HCT116 (cell line): ENCODE data around the gene NEO1. TPM values are rescaled to one million over a fixed set of nuclear protein-coding genes. Genes with fewer than 3 reads are reported as not detected.

Experiments used
- ATAC-seq: fragments of 200-7000 bp; cut with Tn5 transposase; 2 replicates; pipeline ENCODE4 v1.9.1; 2020; ENCODE audit warnings: mild to moderate bottlenecking, moderate library complexity
- BruUV-seq: library from RNA; stranded (reverse); fragments of 400-500 nt; replicated peaks from 2 replicates; lab custom pipeline; 2021; lab: Mats Ljungman, UMichigan
- CTCF ChIA-PET: fragments of 300-600 bp; sonication (Branson Sonifier 250); formaldehyde crosslinking; loops from one replicate; lab custom pipeline; 2021; ENCODE audit warnings: antibody characterized with exemption; lab: Charles Lee
- POLR2A ChIA-PET: fragments of 300-600, 350-600 bp; sonication (Branson Sonifier 250); formaldehyde crosslinking; loops from one replicate; lab custom pipeline; 2021; ENCODE audit warnings: antibody characterized with exemption; lab: Charles Lee
- RAD21 ChIA-PET, 2 experiments: fragments of 300-600 bp; sonication (Branson Sonifier 250); formaldehyde crosslinking; loops; one replicate each; lab custom pipeline; 2023; ENCODE audit warnings: low total read pairs in 2 of 2; ENCODE audit not compliant: uncharacterized antibody in 2 of 2, unreplicated experiment in 2 of 2, low non-redundant PET in 1 of 2; lab: Charles Lee
- DNase-seq: peaks from one replicate; pipeline ENCODE4 v3.0.0-alpha.2; 2010; ENCODE audit warnings: low read depth, low spot score
- H2AFZ ChIP-seq: fragments of 200-600 bp; shearing (Covaris generic), sonication (generic); 2 replicates; pipeline ENCODE4 v1.6.1; 2017; ENCODE audit warnings: low read depth, mixed run types, mixed read lengths, antibody characterized with exemption, low read length; ENCODE audit not compliant: poor library complexity, severe bottlenecking
- H3K27ac ChIP-seq: 2 replicates; pipeline ENCODE4 v1.5.1; 2012; ENCODE audit warnings: low read depth, low read length
- H3K27me3 ChIP-seq: fragments of 200-600 bp; sonication (generic); 2 replicates; pipeline ENCODE4 v1.6.1; 2016; ENCODE audit warnings: mixed run types, low read length, mixed read lengths; ENCODE audit not compliant: insufficient read depth
- H3K36me3 ChIP-seq, 2 experiments: fragments of 200-500 bp in 1 of 2; fragments of 200-600 bp in 1 of 2; sonication (Bioruptor generic) in 1 of 2; sonication (generic) in 1 of 2; 2 replicates each; pipeline versions ENCODE4 v1.5.1 to v1.6.1; 2014 to 2016; ENCODE audit warnings: low read length in 2 of 2, inconsistent platforms in 1 of 2, mixed read lengths in 1 of 2, mixed run types in 1 of 2; ENCODE audit not compliant: insufficient read depth in 2 of 2, control insufficient read depth in 1 of 2
- H3K4me1 ChIP-seq, 2 experiments: fragments of 200-600 bp in 1 of 2; sonication (generic) in 1 of 2; 2 replicates each; pipeline versions ENCODE4 v1.5.1 to v1.6.1; 2012 to 2017; ENCODE audit warnings: low read length in 2 of 2, inconsistent platforms in 1 of 2, mild to moderate bottlenecking in 1 of 2, mixed read lengths in 1 of 2, mixed run types in 1 of 2, moderate library complexity in 1 of 2; ENCODE audit not compliant: insufficient read depth in 2 of 2, control insufficient read depth in 1 of 2
- H3K4me2 ChIP-seq: fragments of 200-600 bp; sonication (generic); 2 replicates; pipeline ENCODE4 v1.6.1; 2017; ENCODE audit warnings: mixed run types, low read length, mixed read lengths
- H3K4me3 ChIP-seq, 2 experiments: fragments of 200-600 bp in 1 of 2; sonication (generic) in 1 of 2; replicated peaks in 1 of 2; 2 replicates each; pipeline ENCODE4 v1.5.1; 2011 to 2016; ENCODE audit warnings: low read length in 2 of 2, control low read depth in 1 of 2, low read depth in 1 of 2, mild to moderate bottlenecking in 1 of 2, mixed read lengths in 1 of 2, mixed run types in 1 of 2
- H3K79me2 ChIP-seq: fragments of 200-600 bp; sonication (generic); 2 replicates; pipeline ENCODE4 v1.6.1; 2017; ENCODE audit warnings: mild to moderate bottlenecking, mixed run types, low read length, moderate library complexity, mixed read lengths; ENCODE audit not compliant: insufficient read depth
- H3K9ac ChIP-seq: fragments of 200-600 bp; sonication (generic); 2 replicates; pipeline ENCODE4 v1.6.1; 2016; ENCODE audit warnings: low read length, mixed read lengths
- H3K9me2 ChIP-seq: fragments of 200-600 bp; sonication (generic), shearing (Covaris generic); 2 replicates; pipeline ENCODE4 v1.6.1; 2017; ENCODE audit warnings: mixed run types, mild to moderate bottlenecking, moderate library complexity; ENCODE audit not compliant: insufficient read depth
- H3K9me3 ChIP-seq, 2 experiments: fragments of 200-500 bp in 1 of 2; fragments of 200-600 bp in 1 of 2; sonication (Bioruptor generic) in 1 of 2; sonication (generic) in 1 of 2; 2 replicates each; pipeline ENCODE4 v1.6.1; 2014 to 2017; ENCODE audit warnings: low read length in 2 of 2, mixed read lengths in 2 of 2, inconsistent platforms in 1 of 2, low read depth in 1 of 2, mild to moderate bottlenecking in 1 of 2, mixed run types in 1 of 2, moderate library complexity in 1 of 2; ENCODE audit not compliant: control insufficient read depth in 1 of 2, insufficient read depth in 1 of 2
- H4K20me1 ChIP-seq: fragments of 200-600 bp; sonication (generic), shearing (Covaris generic); 2 replicates; pipeline ENCODE4 v1.6.1; 2017; ENCODE audit warnings: mixed run types, mild to moderate bottlenecking, moderate library complexity; ENCODE audit not compliant: insufficient read depth
- ATF3 ChIP-seq: IDR thresholded peaks from 2 replicates; pipeline ENCODE4 v1.6.1; 2012
- CEBPB ChIP-seq: IDR thresholded peaks from 2 replicates; pipeline ENCODE4 v1.6.1; 2012; ENCODE audit warnings: low read depth
- CTCF ChIP-seq, 3 experiments: fragments of 200-600 bp in 1 of 3; sonication (generic) in 1 of 3; IDR thresholded peaks in 2 of 3; conservative IDR thresholded peaks in 1 of 3; 2 replicates each; pipeline ENCODE4 v1.5.1; 2012 to 2017; ENCODE audit warnings: low read depth in 2 of 3, low read length in 2 of 3, antibody characterized with exemption in 1 of 3, borderline replicate concordance in 1 of 3, control low read depth in 1 of 3, mild to moderate bottlenecking in 1 of 3, mixed read lengths in 1 of 3, mixed run types in 1 of 3, moderate library complexity in 1 of 3; ENCODE audit not compliant: insufficient read depth in 1 of 3
- EGR1 ChIP-seq: IDR thresholded peaks from 2 replicates; pipeline ENCODE4 v1.6.1; 2012; ENCODE audit warnings: low read depth
- EZH2 ChIP-seq: fragments of 200-600 bp; sonication (generic); IDR thresholded peaks from 2 replicates; pipeline ENCODE4 v1.6.1; 2017; ENCODE audit warnings: antibody characterized with exemption, mixed run types
- EZH2phosphoT487 ChIP-seq: fragments of 200-600 bp; IDR thresholded peaks from 2 replicates; pipeline ENCODE4 v1.6.1; 2018; ENCODE audit warnings: antibody characterized with exemption, borderline replicate concordance
- FOSL1 ChIP-seq: IDR thresholded peaks from 2 replicates; pipeline ENCODE4 v1.6.1; 2012; ENCODE audit warnings: low read depth
- MAX ChIP-seq: IDR thresholded peaks from 2 replicates; pipeline ENCODE4 v1.6.1; 2012
- POLR2A ChIP-seq: IDR thresholded peaks from 2 replicates; pipeline ENCODE4 v1.7.0; 2011; ENCODE audit warnings: borderline replicate concordance; ENCODE audit not compliant: insufficient read depth, insufficient read length; ENCODE audit errors: extremely low read depth
- POLR2AphosphoS5 ChIP-seq: IDR thresholded peaks from 2 replicates; pipeline ENCODE4 v1.6.1; 2011; ENCODE audit warnings: mild to moderate bottlenecking, low read depth, low read length, moderate library complexity
- REST ChIP-seq: IDR thresholded peaks from 2 replicates; pipeline ENCODE4 v1.6.1; 2012; ENCODE audit warnings: low read depth
- SIN3A ChIP-seq: IDR thresholded peaks from 2 replicates; pipeline ENCODE4 v1.6.1; 2012; ENCODE audit warnings: low read depth
- SP1 ChIP-seq: IDR thresholded peaks from 2 replicates; pipeline ENCODE4 v1.6.1; 2012; ENCODE audit warnings: low read depth
- SRF ChIP-seq: IDR thresholded peaks from 2 replicates; pipeline ENCODE4 v1.6.1; 2012; ENCODE audit warnings: low read depth
- YY1 ChIP-seq: IDR thresholded peaks from 2 replicates; pipeline ENCODE4 v1.6.1; 2011; ENCODE audit warnings: low read length, low read depth, moderate library complexity, mild to moderate bottlenecking; ENCODE audit not compliant: insufficient replicate concordance; ENCODE audit errors: extremely low read depth
- ZBTB33 ChIP-seq: IDR thresholded peaks from 2 replicates; pipeline ENCODE4 v1.6.1; 2011; ENCODE audit warnings: mild to moderate bottlenecking, low read length, moderate library complexity; ENCODE audit not compliant: insufficient replicate concordance; ENCODE audit errors: extremely low read depth
- ZFX ChIP-seq: fragments of 450-650 bp; IDR thresholded peaks from 2 replicates; pipeline ENCODE4 v1.6.1; 2017
- ZNF274 ChIP-seq: fragments of 200-500 bp; sonication (Bioruptor generic); IDR thresholded peaks from 2 replicates; pipeline ENCODE4 v1.6.1; 2014; ENCODE audit warnings: mild to moderate bottlenecking, low read depth, low read length, inconsistent platforms
- intact Hi-C: fragments of 100-400 bp; cut with micrococcal nuclease; formaldehyde crosslinking; loops from 2 replicates; pipeline ENCODE4 v1.10.0; 2022
- total RNA-seq: library from RNA; stranded (reverse); gene quantifications from one replicate; pipeline ENCODE4 v1.2.1, GENCODE V29; 2021; ENCODE audit not compliant: unreplicated experiment

Gene NEO1
- total RNA-seq, 1 experiment from 2014 or later, result 30.0 TPM

GRCh38 chr15:73110201-73110600 lies 57.9 kb downstream of the NEO1 start:
- DNase-seq (no peak), ATAC-seq (no peak)
- Histone ChIP-seq H3K79me2 (no peaks in the 10 kb centered on the region), H3K4me2 (no peak overlapping the region), H3K9me3 (no peaks in the 10 kb centered on the region), H2AFZ (no peak overlapping the region), H4K20me1 (no peaks in the 10 kb centered on the region), H3K9me2 (no peaks in the 10 kb centered on the region), H3K4me3 (no peak overlapping the region), H3K36me3 (no peaks in the 10 kb centered on the region), H3K9ac (no peak overlapping the region), H3K4me1 (no peaks in the 10 kb centered on the region), H3K27me3 (no peaks in the 10 kb centered on the region), H3K27ac (no peak overlapping the region)
- POLR2A ChIA-PET, result no interaction called here
- intact Hi-C loops, result no loop called here
- RAD21 ChIA-PET, result no interaction called here
- no TSS peak for BruUV-seq
- TF ChIP-seq FOSL1, result no peak
- TF ChIP-seq REST, result no peak
- no peak for TF ChIP-seq CTCF (IDR thresholded peaks at IDR 0.05 in 2 of 3, conservative IDR thresholded peaks at IDR 0.05 in 1 of 3; ENCODE audit: borderline replicate concordance in 1 of 3, insufficient read depth in 1 of 3, low read depth in 2 of 3, low read length in 2 of 3)
- TF ChIP-seq ATF3, result no peak
- no peak for TF ChIP-seq ZFX
- TF ChIP-seq POLR2AphosphoS5, result no peak
- TF ChIP-seq EZH2, result no peak
- no peak for TF ChIP-seq SIN3A
- TF ChIP-seq MAX, result no peak
- no peak for TF ChIP-seq YY1
- no peak for TF ChIP-seq POLR2A
- TF ChIP-seq ZBTB33, result no peak
- TF ChIP-seq SRF, result no peak
- no peak for TF ChIP-seq CEBPB
- TF ChIP-seq EGR1, result no peak
- no peak for TF ChIP-seq SP1
- no peak for TF ChIP-seq EZH2phosphoT487
- TF ChIP-seq ZNF274, result no peak
- CTCF ChIA-PET, result no interaction called here
